OCI-M2 (cell line): ENCODE results near the gene ELP1.
"Not testable (repeated sequence)": the region's sequence is repeated elsewhere in the genome, so short reads cannot be mapped to it uniquely, and the experiment has no call there.

Experiments used
- DNase-seq: peaks from one replicate; lab custom pipeline; 2025; ENCODE audit not compliant: unreplicated experiment; lab: John Stamatoyannopoulos, UW

The ELP1 gene

GRCh38 chr9:108933718-108934322 lies at the start of gene ELP1:
Gene ELP1, minus strand, starts transcription at chr9:108934124. Its CDS starts 2,978 bp downstream, at chr9:108931146.
- peak; percentile 39 for DNase-seq

GRCh38 chr9:108980893-108981292 lies 47.0 kb upstream of the ELP1 start:
- no peak for DNase-seq

GRCh38 chr9:108978205-108978604 lies 44.3 kb upstream of the ELP1 start:
- DNase-seq = no peak

GRCh38 chr9:108973895-108974294 lies 40.0 kb upstream of the ELP1 start:
- no peak for DNase-seq

- DNase-seq = no peak
These were observed 38.8 kb upstream of the ELP1 start for GRCh38 chr9:108972626-108973209.

- DNase-seq = no peak
These were observed 38.3 kb upstream of the ELP1 start for GRCh38 chr9:108972186-108972585.

- DNase-seq = not testable (repeated sequence)
These were observed 37.5 kb upstream of the ELP1 start for GRCh38 chr9:108971392-108971791.

GRCh38 chr9:108967916-108968315 lies 34.0 kb upstream of the ELP1 start:
- DNase-seq = no peak

GRCh38 chr9:108963459-108964143 lies 29.7 kb upstream of the ELP1 start:
- no peak for DNase-seq

- DNase-seq = no peak
These were observed 27.2 kb upstream of the ELP1 start for GRCh38 chr9:108961151-108961550.

GRCh38 chr9:108960331-108960730 lies 26.4 kb upstream of the ELP1 start:
- no peak for DNase-seq

- no peak for DNase-seq
These were observed 22.7 kb upstream of the ELP1 start for GRCh38 chr9:108956631-108957026.

- no peak for DNase-seq
These were observed 22.2 kb upstream of the ELP1 start for GRCh38 chr9:108956022-108956630.

- DNase-seq = no peak
These were observed 20.2 kb upstream of the ELP1 start for GRCh38 chr9:108953983-108954574.

- no peak for DNase-seq
These were observed 17.7 kb upstream of the ELP1 start for GRCh38 chr9:108951578-108951977.

- no peak for DNase-seq
These were observed 16.2 kb upstream of the ELP1 start for GRCh38 chr9:108950168-108950567.

- no peak for DNase-seq
These were observed 6.1 kb upstream of the ELP1 start for GRCh38 chr9:108939975-108940374.

GRCh38 chr9:108937561-108938305 lies 3.8 kb upstream of the ELP1 start:
- no peak for DNase-seq

GRCh38 chr9:108934323-108934893 lies 484 bp upstream of the ELP1 start, which contains the start of gene ABITRAM:
Gene ABITRAM, plus strand, starts transcription at chr9:108934400. Its CDS starts 87 bp downstream, at chr9:108934487.
- peak; percentile 23 for DNase-seq

GRCh38 chr9:108933231-108933717 lies 650 bp downstream of the ELP1 start:
- DNase-seq = no peak
